Osteoblast (primary cell): ENCODE results near the gene ST6GALNAC3. TPM values are rescaled to one million over a fixed set of nuclear protein-coding genes. Genes with fewer than 3 reads are reported as not detected.

Experiments used
- DNase-seq: peaks from one replicate; pipeline ENCODE4 v3.0.0; 2011; ENCODE audit warnings: low spot score, mixed read lengths; ENCODE audit not compliant: insufficient read length; ENCODE audit errors: missing footprints
- H2AFZ ChIP-seq: 2 replicates; pipeline ENCODE4 v1.6.0; 2011; ENCODE audit warnings: mild to moderate bottlenecking, low read length
- H3K27ac ChIP-seq: 2 replicates; pipeline ENCODE4 v1.5.1; 2011; ENCODE audit warnings: mild to moderate bottlenecking, low read depth, low read length, moderate library complexity
- H3K27me3 ChIP-seq: 2 replicates; pipeline ENCODE4 v1.6.0; 2012; ENCODE audit warnings: mild to moderate bottlenecking, control low read depth, inconsistent platforms, low read length, moderate library complexity; ENCODE audit not compliant: insufficient read depth
- H3K36me3 ChIP-seq: 2 replicates; pipeline ENCODE4 v1.5.1; 2011; ENCODE audit warnings: mild to moderate bottlenecking, low read length, control low read depth, moderate library complexity; ENCODE audit not compliant: insufficient read depth
- H3K4me1 ChIP-seq: 2 replicates; pipeline ENCODE4 v1.5.1; 2011; ENCODE audit warnings: mild to moderate bottlenecking, low read length, control low read depth, moderate library complexity; ENCODE audit not compliant: insufficient read depth
- H3K4me2 ChIP-seq: 2 replicates; pipeline ENCODE4 v1.6.0; 2011; ENCODE audit warnings: mild to moderate bottlenecking, low read length; ENCODE audit not compliant: insufficient read depth
- H3K4me3 ChIP-seq: fragments of 200-600 bp; sonication (generic); 3 replicates; pipeline ENCODE4 v1.5.1; 2012; ENCODE audit warnings: mild to moderate bottlenecking, low read length, inconsistent platforms; ENCODE audit not compliant: insufficient read depth
- H3K79me2 ChIP-seq: 2 replicates; pipeline ENCODE4 v1.6.0; 2012; ENCODE audit warnings: mild to moderate bottlenecking, low read length, control low read depth, inconsistent platforms; ENCODE audit not compliant: insufficient read depth
- H3K9me3 ChIP-seq: 2 replicates; pipeline ENCODE4 v1.5.1; 2011; ENCODE audit warnings: low read depth, low read length, control low read depth
- H4K20me1 ChIP-seq: 2 replicates; pipeline ENCODE4 v1.6.0; 2012; ENCODE audit warnings: mild to moderate bottlenecking, low read length, control low read depth; ENCODE audit not compliant: insufficient read depth
- total RNA-seq: library from RNA; depleted of rRNA; stranded (reverse); fragments of >200 nt; gene quantifications from 2 replicates; pipeline ENCODE4 v1.2.3, GENCODE V29; 2012
- TF ChIP-seq, protein P1 (sequence below): IDR thresholded peaks from 2 replicates; pipeline ENCODE4 v1.5.1; 2011; ENCODE audit warnings: mild to moderate bottlenecking, low read depth, low read length, moderate library complexity; ENCODE audit errors: extremely low read depth

Gene ST6GALNAC3
- total RNA-seq, 1 donor, result not detected

DNA sequence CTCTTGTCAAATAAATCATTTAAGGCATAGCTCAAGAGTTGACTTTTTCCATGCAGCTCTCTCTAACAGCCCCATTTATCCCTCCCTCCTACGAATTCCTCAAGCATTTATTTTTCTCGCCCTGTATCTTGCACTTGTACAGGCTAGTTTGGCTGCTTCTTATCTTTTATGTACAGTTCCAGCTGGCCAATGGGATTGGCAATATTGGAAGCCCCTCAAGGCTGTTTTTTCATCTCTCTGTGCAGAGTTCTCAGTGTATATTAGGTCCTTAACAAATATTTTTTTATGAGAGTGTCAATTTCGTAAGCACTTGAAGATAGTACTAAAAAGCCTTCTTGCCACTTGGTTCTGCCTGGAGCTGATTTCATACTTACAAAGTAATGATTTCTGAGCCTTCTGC is 356.0 kb downstream of the ST6GALNAC3 start:
- no peaks in the 10 kb centered on the region for H3K9me3 ChIP-seq
- no peaks in the 10 kb centered on the region for H3K27me3 ChIP-seq
- H3K36me3 ChIP-seq, result no peaks in the 10 kb centered on the region
- H3K4me1 ChIP-seq, result no peaks in the 10 kb centered on the region
- no peak for DNase-seq
- no peaks in the 10 kb centered on the region for H4K20me1 ChIP-seq
- no peak overlapping the region for H3K4me3 ChIP-seq
- no peak overlapping the region for H3K4me2 ChIP-seq
- H3K79me2 ChIP-seq, result no peaks in the 10 kb centered on the region
- TF ChIP-seq, protein P1, sequence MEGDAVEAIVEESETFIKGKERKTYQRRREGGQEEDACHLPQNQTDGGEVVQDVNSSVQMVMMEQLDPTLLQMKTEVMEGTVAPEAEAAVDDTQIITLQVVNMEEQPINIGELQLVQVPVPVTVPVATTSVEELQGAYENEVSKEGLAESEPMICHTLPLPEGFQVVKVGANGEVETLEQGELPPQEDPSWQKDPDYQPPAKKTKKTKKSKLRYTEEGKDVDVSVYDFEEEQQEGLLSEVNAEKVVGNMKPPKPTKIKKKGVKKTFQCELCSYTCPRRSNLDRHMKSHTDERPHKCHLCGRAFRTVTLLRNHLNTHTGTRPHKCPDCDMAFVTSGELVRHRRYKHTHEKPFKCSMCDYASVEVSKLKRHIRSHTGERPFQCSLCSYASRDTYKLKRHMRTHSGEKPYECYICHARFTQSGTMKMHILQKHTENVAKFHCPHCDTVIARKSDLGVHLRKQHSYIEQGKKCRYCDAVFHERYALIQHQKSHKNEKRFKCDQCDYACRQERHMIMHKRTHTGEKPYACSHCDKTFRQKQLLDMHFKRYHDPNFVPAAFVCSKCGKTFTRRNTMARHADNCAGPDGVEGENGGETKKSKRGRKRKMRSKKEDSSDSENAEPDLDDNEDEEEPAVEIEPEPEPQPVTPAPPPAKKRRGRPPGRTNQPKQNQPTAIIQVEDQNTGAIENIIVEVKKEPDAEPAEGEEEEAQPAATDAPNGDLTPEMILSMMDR, result no peak
- no peak overlapping the region for H3K27ac ChIP-seq
- no peak overlapping the region for H2AFZ ChIP-seq

DNA sequence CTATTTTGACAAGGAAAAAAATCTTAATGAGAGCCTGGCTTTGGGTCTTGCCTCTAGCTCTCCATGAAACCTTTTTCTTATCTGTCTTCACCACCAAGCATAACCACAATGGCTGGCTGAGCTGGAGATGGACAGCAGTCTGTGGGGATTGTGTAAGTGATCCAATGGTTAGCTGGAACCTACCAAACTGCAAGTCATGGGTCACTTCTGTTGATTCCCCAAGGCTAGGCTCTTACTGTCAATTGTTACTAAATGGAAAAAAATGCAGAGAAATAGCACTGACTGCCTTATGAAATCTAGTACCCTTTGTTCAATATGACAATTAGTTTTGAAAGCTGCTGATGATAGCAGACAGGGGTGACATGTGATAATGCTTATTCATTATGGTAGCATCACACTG is 359.0 kb downstream of the ST6GALNAC3 start:
- Histone ChIP-seq H3K4me3 (no peak overlapping the region), H2AFZ (no peak overlapping the region), H3K4me1 (no peaks in the 10 kb centered on the region), H3K36me3 (no peaks in the 10 kb centered on the region), H3K4me2 (no peak overlapping the region), H4K20me1 (no peaks in the 10 kb centered on the region), H3K79me2 (no peaks in the 10 kb centered on the region), H3K27me3 (no peaks in the 10 kb centered on the region), H3K9me3 (no peaks in the 10 kb centered on the region), H3K27ac (no peak overlapping the region)
- TF ChIP-seq, protein P1, result no peak
- no peak for DNase-seq

DNA sequence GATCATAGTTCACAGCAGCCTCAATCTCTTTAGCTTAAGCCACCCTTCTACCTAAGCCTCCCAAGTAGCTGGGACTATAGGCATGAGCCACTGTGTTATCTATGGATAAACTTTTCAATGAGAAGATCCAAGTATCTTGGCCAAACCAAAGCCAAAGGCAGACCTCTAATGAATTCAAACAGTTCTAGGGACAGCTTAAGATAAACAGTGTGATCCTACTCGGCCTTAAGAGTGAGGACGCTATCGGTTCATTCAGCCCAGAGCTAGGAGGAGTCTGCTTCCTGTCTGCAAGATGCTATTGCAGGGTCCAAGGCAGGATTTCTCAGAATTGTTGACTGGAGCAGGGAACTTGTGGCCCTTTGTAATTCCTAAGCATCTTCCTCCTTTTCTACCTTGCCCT is 368.7 kb downstream of the ST6GALNAC3 start:
- H3K4me2 ChIP-seq, result no peak overlapping the region
- DNase-seq, result no peak
- no peaks in the 10 kb centered on the region for H4K20me1 ChIP-seq
- no peaks in the 10 kb centered on the region for H3K36me3 ChIP-seq
- H2AFZ ChIP-seq, result no peak overlapping the region
- no peaks in the 10 kb centered on the region for H3K27me3 ChIP-seq
- no peaks in the 10 kb centered on the region for H3K9me3 ChIP-seq
- no peak overlapping the region for H3K27ac ChIP-seq
- TF ChIP-seq, protein P1, result no peak
- H3K4me3 ChIP-seq, result no peak overlapping the region
- no peaks in the 10 kb centered on the region for H3K79me2 ChIP-seq
- H3K4me1 ChIP-seq, result no peaks in the 10 kb centered on the region

DNA sequence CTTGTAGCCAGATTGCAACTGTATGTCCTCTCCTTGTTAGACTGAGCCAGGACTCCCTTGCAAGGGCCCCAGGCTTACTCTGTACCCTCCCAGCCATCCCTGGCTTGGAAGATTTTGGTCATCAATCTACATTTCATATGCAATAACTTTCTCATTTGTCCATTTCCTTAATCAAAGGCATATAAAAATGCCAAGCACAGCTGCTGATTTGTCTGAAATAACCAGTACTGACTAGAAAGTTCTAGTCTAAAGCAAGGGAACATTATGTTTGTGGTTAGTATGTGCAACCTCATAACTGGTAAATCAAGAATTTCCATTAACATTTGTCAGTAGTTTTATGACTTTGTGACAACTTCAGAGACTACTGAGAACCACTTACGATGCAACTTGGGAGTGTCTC is 370.2 kb downstream of the ST6GALNAC3 start:
- H3K36me3 ChIP-seq, result no peaks in the 10 kb centered on the region
- H3K4me2 ChIP-seq, result no peak overlapping the region
- H3K27me3 ChIP-seq, result no peaks in the 10 kb centered on the region
- TF ChIP-seq, protein P1, result no peak
- no peak for DNase-seq
- H2AFZ ChIP-seq, result no peak overlapping the region
- no peak overlapping the region for H3K27ac ChIP-seq
- no peaks in the 10 kb centered on the region for H3K4me1 ChIP-seq
- H3K9me3 ChIP-seq, result no peaks in the 10 kb centered on the region
- H3K79me2 ChIP-seq, result no peaks in the 10 kb centered on the region
- no peaks in the 10 kb centered on the region for H4K20me1 ChIP-seq
- H3K4me3 ChIP-seq, result no peak overlapping the region
